ENCODE measurements around the gene CIDEB.

DNA sequence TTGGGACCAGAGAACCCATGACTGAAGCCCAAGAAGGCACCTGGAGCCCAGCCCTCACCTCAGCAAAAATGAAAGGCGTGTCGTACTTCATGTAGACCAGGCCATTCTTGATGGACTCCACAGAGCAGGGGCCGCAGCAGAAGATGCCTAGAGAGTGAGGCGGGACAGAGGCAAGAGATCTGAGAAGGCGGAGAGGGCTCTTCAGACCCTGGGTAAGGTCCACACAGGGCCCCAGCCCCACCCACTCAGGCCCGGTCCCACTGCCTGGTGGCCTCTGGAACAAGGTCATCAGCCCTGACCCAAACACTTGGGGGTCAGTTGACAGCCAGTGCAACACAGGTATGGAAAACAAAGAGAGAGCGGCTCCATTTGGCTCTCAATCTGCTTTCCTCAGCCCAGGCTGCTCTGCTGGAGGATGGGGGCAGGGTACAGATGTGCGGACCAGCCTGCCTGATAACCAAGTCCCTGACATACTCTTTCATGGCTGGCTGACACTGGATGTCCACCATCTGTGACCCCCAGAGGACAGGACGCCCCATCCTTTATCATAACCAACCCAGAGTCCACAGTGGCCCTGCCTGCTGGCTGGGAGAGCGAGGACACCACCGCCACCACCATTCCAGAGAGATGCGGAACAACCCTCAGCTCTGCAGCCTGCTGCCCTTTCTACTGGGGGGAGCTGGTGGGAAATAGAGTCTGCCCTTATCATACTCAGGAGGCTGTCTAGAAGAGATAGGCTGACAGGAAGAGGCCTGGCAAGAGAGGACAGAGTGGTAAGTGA is 51.7 kb downstream of the CIDEB start:
- TF ChIP-seq CTCF (conservative IDR thresholded peaks at IDR 0.05; ENCODE audit: low read depth, low read length) (no peak), MAZ (IDR thresholded peaks at IDR 0.05; ENCODE audit: borderline replicate concordance, low read depth, low read length) (no peak), RCOR1 (IDR thresholded peaks at IDR 0.05; ENCODE audit: insufficient replicate concordance, low read length) (no peak), CEBPB (IDR thresholded peaks at IDR 0.05; ENCODE audit: low read depth, low read length) (no peak)
